ENCODE results near the gene MEIOSIN. TPM values are rescaled to one million over a fixed set of nuclear protein-coding genes. Genes with fewer than 3 reads are reported as not detected.

Gene MEIOSIN
- total RNA-seq, 2 donors from 2014 or later: 0.78 to 0.90 TPM

DNA sequence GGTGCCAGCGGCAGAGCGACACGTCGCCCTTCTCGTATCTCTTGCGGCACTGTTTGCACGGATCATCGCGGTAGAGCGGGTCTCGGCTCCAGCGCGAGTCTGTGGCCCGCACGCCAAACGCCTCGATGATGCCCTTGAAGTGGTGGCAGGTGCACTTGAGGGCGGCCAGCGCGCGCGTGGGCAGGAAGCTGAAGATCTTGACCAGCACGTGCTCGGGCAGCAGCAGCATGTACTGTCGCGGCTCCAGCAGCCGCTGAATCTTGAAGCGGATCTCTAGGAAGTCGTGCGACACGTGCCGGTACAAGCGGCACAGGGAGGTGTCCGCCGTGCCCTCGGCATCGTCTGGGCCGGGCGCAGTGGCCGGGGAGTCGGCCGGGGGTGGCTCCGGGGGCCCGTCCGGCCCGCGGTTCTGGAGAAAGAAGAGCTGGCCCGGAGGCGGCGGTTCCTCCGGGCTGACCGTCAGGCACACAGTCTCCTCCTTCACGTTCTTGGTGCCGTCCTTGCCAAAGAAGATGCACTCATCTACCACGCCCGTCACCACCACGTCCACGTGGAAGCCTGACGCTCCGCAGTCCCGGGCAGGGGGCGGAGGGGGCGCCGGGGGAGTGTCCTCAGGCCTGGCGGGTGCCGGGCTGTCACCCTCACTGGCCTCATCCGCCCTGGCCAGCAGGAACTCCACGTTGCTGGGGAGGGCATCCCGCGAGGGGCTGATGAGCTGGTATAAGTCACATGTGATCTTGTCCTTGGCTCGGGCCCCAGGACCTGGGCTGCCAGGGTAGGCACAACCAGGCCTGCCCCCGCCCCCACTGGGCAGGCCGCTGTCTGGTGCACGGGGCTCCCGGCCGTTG is 21.2 kb upstream of the MEIOSIN start:
- TF ChIP-seq, protein P1, sequence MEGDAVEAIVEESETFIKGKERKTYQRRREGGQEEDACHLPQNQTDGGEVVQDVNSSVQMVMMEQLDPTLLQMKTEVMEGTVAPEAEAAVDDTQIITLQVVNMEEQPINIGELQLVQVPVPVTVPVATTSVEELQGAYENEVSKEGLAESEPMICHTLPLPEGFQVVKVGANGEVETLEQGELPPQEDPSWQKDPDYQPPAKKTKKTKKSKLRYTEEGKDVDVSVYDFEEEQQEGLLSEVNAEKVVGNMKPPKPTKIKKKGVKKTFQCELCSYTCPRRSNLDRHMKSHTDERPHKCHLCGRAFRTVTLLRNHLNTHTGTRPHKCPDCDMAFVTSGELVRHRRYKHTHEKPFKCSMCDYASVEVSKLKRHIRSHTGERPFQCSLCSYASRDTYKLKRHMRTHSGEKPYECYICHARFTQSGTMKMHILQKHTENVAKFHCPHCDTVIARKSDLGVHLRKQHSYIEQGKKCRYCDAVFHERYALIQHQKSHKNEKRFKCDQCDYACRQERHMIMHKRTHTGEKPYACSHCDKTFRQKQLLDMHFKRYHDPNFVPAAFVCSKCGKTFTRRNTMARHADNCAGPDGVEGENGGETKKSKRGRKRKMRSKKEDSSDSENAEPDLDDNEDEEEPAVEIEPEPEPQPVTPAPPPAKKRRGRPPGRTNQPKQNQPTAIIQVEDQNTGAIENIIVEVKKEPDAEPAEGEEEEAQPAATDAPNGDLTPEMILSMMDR (IDR thresholded peaks at IDR 0.05): no peak
- DNase-seq (ENCODE audit: low spot score): peak; percentile 66
- no peaks in the 10 kb centered on the region for H3K27me3 ChIP-seq
- H3K36me3 ChIP-seq: peaks cover 19% of the 10 kb centered on the region
- peaks cover 0 to 14% of the 10 kb centered on the region in 2 donors for H3K4me1 ChIP-seq
- H3K27ac ChIP-seq: peak overlapping the region; percentile 61 to 80
- no peaks in the 10 kb centered on the region for H3K9me3 ChIP-seq
- no peak overlapping the region for H3K4me3 ChIP-seq

DNA sequence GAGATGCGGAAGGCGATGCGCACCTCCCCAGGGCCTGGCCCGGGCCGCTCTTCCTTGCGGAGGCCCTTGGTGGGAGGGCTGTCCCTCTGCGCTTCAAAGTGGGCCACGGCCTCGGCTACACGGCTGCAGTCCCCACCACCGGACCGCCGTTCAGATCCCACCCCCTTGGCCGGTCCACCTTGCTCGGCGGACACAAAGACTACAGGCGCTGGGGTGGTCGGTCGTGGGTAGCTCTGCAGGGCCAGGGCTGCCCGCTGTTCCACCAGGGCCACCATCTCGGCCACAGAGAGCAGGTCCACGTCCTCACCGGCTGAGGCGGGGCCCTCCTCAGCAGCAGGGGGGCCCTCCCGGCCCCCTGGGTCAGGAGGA is 20.6 kb upstream of the MEIOSIN start:
- TF ChIP-seq, protein P1 (IDR thresholded peaks at IDR 0.05): no peak
- peak overlapping the region; percentile 61 to 80 for H3K27ac ChIP-seq
- peaks cover 0 to 14% of the 10 kb centered on the region in 2 donors for H3K4me1 ChIP-seq
- H3K27me3 ChIP-seq: no peaks in the 10 kb centered on the region
- peaks cover 19% of the 10 kb centered on the region for H3K36me3 ChIP-seq
- H3K9me3 ChIP-seq: no peaks in the 10 kb centered on the region
- no peak for DNase-seq (ENCODE audit: low spot score)
- H3K4me3 ChIP-seq: no peak overlapping the region

DNA sequence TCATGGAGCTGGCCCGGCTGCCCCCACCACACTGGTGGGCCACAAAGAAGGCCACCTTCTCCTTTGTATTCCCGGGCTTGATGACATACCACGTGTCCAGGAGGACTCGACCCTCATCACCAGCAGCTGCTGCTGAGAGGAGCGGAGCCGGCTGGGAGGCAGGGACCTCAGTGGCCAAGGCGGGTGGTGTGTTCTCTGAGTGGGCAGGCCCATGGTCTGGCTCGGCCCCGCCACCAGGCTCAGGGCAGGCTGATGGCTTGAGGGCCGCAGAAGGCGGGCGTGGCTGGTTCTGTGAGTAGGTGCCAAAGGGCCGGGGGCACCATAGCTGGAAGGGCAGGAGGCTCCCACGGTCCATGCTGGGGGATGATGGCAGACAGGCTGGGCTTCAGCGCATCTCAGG is 20.1 kb upstream of the MEIOSIN start:
- TF ChIP-seq, protein P1 (IDR thresholded peaks at IDR 0.05): no peak
- Histone ChIP-seq H3K27ac (peak overlapping the region; percentile 61 to 80), H3K4me3 (no peak overlapping the region), H3K4me1 (peaks cover 0 to 19% of the 10 kb centered on the region in 2 donors), H3K36me3 (peaks cover 19% of the 10 kb centered on the region), H3K27me3 (no peaks in the 10 kb centered on the region), H3K9me3 (no peaks in the 10 kb centered on the region)
- no peak for DNase-seq (ENCODE audit: low spot score)

DNA sequence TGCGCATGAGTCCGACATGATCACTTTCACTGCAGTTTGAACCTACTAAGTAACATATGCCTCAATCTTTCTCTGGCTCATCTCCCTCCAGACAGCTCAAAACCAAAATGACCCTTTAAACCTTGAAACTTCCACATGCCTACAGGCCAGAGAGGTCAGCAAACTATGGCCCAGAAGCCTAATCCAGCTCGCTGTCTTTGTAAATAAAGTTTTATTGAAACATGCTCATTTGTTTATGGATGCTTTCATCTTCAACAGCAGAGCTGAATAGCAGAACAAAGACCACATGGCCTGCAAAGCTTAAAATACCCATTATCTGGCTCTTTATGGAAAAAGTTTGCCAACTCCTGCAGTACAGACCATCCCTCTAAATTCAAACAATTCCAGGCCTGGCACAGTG is 18.1 kb upstream of the MEIOSIN start:
- no peak for DNase-seq (ENCODE audit: low spot score)
- peaks cover 0 to 22% of the 10 kb centered on the region in 2 donors for H3K4me1 ChIP-seq
- H3K9me3 ChIP-seq: no peaks in the 10 kb centered on the region
- no peaks in the 10 kb centered on the region for H3K27me3 ChIP-seq
- H3K27ac ChIP-seq: no peak overlapping the region
- H3K36me3 ChIP-seq: peaks cover 19% of the 10 kb centered on the region
- no peak overlapping the region for H3K4me3 ChIP-seq
- TF ChIP-seq, protein P1 (IDR thresholded peaks at IDR 0.05): no peak

DNA sequence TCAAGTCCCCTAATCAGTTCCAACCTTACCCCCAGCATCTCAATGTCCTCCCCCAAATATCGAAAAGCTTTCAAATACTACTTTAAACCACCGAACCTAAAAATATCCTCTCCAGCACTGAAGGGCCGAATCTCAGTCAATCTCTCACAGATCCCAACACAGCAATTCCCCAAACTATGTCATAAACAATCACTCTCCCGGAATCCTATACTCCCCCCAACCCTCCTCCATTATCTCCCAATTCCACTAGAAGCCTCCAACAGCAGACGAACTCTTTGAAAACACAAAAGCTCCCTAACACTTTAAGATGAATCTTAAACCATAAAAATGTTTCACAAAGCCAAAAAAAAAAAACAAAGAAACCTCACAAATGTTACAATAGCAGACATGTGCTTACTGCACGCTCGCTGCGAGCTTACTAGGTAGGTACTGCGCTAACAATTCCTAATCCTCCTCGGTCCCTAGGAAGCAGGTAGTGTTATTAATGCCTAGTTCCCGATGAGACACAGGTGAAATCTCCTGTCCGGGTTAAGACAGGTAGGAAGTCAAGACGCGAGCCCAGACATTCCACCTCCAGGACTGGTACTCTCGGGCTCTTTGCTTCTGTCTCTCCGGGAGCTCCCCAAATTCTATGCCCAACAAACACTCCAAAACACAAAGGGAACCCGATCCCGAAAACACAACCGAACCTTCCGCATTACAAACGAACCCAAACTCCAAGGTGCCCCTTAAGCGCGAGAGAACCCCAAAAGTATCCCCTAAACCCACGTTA is 16.7 kb upstream of the MEIOSIN start:
- Histone ChIP-seq H3K36me3 (peaks cover 17% of the 10 kb centered on the region), H3K9me3 (no peaks in the 10 kb centered on the region), H3K4me3 (peak overlapping the region; percentile 60 to 72), H3K27me3 (no peaks in the 10 kb centered on the region), H3K4me1 (peaks cover 0 to 21% of the 10 kb centered on the region in 2 donors), H3K27ac (peak overlapping the region; percentile 91 to 96)
- no peak for DNase-seq (ENCODE audit: low spot score)
- TF ChIP-seq, protein P1 (IDR thresholded peaks at IDR 0.05): no peak
